ENCODE data around the gene TMEM116. TPM values are rescaled to one million over a fixed set of nuclear protein-coding genes. Genes with fewer than 3 reads are reported as not detected.

Gene TMEM116
- total and polyA plus RNA-seq, 10 of the 15 experiments (the other 5 are each of a cell fraction or from before 2014, with no cell fraction given) = 6.0 to 25.7 (median 8.5) TPM

DNA sequence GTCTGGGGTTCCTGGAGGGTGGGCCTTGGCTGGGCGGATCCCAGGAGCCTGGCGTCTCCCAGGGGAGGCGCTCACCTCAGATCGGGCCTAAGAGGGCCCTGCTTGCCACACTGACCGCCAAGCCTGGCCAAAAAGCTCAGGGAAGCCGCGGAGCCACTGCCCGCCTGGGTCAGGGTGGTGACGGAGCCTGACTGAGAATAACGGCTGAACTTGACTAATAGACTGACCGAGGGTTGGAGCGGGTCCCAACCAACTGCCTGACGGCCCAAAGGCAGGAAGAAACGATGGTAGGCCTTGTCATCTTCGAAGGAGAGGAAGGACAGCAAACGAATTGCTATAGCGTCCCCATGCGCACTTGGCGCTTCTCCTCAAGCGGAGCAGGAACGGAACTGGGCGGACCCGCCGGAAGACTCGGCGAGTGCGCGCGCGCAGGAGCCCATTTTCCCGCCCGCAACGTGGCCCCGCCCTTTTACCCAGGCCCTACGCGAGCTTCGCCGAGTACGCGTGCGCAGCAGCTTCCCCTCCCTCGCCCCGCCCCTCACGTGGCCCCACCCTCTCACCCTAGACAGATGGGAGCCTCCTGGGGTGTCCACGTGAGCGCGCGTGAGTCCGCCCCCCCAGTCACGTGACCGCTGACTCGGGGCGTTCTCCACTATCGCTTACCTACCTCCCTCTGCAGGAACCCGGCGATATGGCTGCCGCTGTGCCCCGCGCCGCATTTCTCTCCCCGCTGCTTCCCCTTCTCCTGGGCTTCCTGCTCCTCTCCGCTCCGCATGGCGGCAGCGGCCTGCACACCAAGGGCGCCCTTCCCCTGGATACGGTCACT, at the start of gene TMEM116, which contains the start of gene ERP29 (continued):
- TF ChIP-seq, protein P1, sequence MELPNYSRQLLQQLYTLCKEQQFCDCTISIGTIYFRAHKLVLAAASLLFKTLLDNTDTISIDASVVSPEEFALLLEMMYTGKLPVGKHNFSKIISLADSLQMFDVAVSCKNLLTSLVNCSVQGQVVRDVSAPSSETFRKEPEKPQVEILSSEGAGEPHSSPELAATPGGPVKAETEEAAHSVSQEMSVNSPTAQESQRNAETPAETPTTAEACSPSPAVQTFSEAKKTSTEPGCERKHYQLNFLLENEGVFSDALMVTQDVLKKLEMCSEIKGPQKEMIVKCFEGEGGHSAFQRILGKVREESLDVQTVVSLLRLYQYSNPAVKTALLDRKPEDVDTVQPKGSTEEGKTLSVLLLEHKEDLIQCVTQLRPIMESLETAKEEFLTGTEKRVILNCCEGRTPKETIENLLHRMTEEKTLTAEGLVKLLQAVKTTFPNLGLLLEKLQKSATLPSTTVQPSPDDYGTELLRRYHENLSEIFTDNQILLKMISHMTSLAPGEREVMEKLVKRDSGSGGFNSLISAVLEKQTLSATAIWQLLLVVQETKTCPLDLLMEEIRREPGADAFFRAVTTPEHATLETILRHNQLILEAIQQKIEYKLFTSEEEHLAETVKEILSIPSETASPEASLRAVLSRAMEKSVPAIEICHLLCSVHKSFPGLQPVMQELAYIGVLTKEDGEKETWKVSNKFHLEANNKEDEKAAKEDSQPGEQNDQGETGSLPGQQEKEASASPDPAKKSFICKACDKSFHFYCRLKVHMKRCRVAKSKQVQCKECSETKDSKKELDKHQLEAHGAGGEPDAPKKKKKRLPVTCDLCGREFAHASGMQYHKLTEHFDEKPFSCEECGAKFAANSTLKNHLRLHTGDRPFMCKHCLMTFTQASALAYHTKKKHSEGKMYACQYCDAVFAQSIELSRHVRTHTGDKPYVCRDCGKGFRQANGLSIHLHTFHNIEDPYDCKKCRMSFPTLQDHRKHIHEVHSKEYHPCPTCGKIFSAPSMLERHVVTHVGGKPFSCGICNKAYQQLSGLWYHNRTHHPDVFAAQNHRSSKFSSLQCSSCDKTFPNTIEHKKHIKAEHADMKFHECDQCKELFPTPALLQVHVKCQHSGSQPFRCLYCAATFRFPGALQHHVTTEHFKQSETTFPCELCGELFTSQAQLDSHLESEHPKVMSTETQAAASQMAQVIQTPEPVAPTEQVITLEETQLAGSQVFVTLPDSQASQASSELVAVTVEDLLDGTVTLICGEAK (IDR thresholded peaks at IDR 0.05; ENCODE audit: borderline replicate concordance) = peak; percentile 65; the same call in 1 of the 2 replicates
- TF ChIP-seq STAT1 (conservative IDR thresholded peaks at IDR 0.05) = peak; percentile 75; the same call in 1 of the 2 replicates
- TF ChIP-seq ZNF207 (IDR thresholded peaks at IDR 0.05; ENCODE audit: borderline replicate concordance) = peak; percentile 56; the same call in 1 of the 2 replicates
- no peak for TF ChIP-seq CBX5 (IDR thresholded peaks at IDR 0.05; ENCODE audit: low read depth)
- TF ChIP-seq, protein P2, sequence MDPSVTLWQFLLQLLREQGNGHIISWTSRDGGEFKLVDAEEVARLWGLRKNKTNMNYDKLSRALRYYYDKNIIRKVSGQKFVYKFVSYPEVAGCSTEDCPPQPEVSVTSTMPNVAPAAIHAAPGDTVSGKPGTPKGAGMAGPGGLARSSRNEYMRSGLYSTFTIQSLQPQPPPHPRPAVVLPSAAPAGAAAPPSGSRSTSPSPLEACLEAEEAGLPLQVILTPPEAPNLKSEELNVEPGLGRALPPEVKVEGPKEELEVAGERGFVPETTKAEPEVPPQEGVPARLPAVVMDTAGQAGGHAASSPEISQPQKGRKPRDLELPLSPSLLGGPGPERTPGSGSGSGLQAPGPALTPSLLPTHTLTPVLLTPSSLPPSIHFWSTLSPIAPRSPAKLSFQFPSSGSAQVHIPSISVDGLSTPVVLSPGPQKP (IDR thresholded peaks at IDR 0.05; ENCODE audit: low read depth, low read length) = 0 out of 2 replicates have a peak, but pooled peaks have one; percentile 15
- TF ChIP-seq RAD51 (IDR thresholded peaks at IDR 0.05) = peak; percentile 100
- TF ChIP-seq POLR2AphosphoS2 (IDR thresholded peaks at IDR 0.05; ENCODE audit: low read depth, low read length) = peak; percentile 94
- peak; percentile 28; the same call in 1 of the 2 replicates for TF ChIP-seq GATAD2B (conservative IDR thresholded peaks at IDR 0.05; ENCODE audit: low read depth)
- TF ChIP-seq JUNB (IDR thresholded peaks at IDR 0.05) = no peak
- TF ChIP-seq, protein P3, sequence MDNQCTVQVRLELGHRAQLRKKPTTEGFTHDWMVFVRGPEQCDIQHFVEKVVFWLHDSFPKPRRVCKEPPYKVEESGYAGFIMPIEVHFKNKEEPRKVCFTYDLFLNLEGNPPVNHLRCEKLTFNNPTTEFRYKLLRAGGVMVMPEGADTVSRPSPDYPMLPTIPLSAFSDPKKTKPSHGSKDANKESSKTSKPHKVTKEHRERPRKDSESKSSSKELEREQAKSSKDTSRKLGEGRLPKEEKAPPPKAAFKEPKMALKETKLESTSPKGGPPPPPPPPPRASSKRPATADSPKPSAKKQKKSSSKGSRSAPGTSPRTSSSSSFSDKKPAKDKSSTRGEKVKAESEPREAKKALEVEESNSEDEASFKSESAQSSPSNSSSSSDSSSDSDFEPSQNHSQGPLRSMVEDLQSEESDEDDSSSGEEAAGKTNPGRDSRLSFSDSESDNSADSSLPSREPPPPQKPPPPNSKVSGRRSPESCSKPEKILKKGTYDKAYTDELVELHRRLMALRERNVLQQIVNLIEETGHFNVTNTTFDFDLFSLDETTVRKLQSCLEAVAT (IDR thresholded peaks at IDR 0.05) = peak; percentile 37; the same call in 1 of the 2 replicates
- no peak for TF ChIP-seq SRF (IDR thresholded peaks at IDR 0.05; ENCODE audit: low read depth in 2 of 2, low read length in 2 of 2)
- peak; percentile 73 for TF ChIP-seq CREB1 (IDR thresholded peaks at IDR 0.05; ENCODE audit: low read depth)
- TF ChIP-seq REST (IDR thresholded peaks at IDR 0.05; ENCODE audit: low read depth, low read length) = 0 out of 2 replicates have a peak, but pooled peaks have one; percentile 20
- no peak for TF ChIP-seq NFYB (IDR thresholded peaks at IDR 0.05; ENCODE audit: insufficient read depth, low read depth, low read length)
- TF ChIP-seq RAD21 (IDR thresholded peaks at IDR 0.05; ENCODE audit: insufficient read depth, low read depth, low read length) = peak; percentile 34
- peak; percentile 56; the same call in 1 of the 2 replicates for TF ChIP-seq SPI1 (IDR thresholded peaks at IDR 0.05; ENCODE audit: borderline replicate concordance, insufficient read depth, low read depth, low read length)
- TF ChIP-seq MEF2B (IDR thresholded peaks at IDR 0.05; ENCODE audit: partially characterized antibody, poor library complexity, severe bottlenecking) = peak; percentile 86
- no peak for TF ChIP-seq NFXL1 (IDR thresholded peaks at IDR 0.05; ENCODE audit: borderline replicate concordance)

Data from GM12878 (cell line).